D341Med (cell line): ENCODE data around the gene ASPSCR1.
"Not testable (repeated sequence)": the region's sequence is repeated elsewhere in the genome, so short reads cannot be mapped to it uniquely, and the experiment has no call there.

Source experiments
- DNase-seq: peaks from one replicate; pipeline ENCODE4 v3.0.0; 2012; ENCODE audit warnings: low spot score

Gene ASPSCR1

GRCh38 chr17:82025401-82026107, 48.1 kb downstream of the ASPSCR1 start:
- DNase-seq = no peak

- DNase-seq = no peak
Observed at GRCh38 chr17:82028246-82028645, 50.8 kb downstream of the ASPSCR1 start.

GRCh38 chr17:82028966-82029365, 51.5 kb downstream of the ASPSCR1 start:
- DNase-seq = no peak

- no peak for DNase-seq
Observed at GRCh38 chr17:82029391-82029790, 52.0 kb downstream of the ASPSCR1 start.

GRCh38 chr17:82029990-82030469, 52.6 kb downstream of the ASPSCR1 start:
- no peak for DNase-seq

- peak; percentile 96 for DNase-seq
Observed at GRCh38 chr17:82030470-82031302, 53.3 kb downstream of the ASPSCR1 start.

GRCh38 chr17:82031303-82031884, 54.0 kb downstream of the ASPSCR1 start, which contains the start of gene RAC3:
TSS of gene RAC3 (plus strand) at chr17:82031678. CDS start at chr17:82031762, 84 bp downstream.
- peak; percentile 95 for DNase-seq

GRCh38 chr17:82031885-82032627, 54.6 kb downstream of the ASPSCR1 start:
- DNase-seq = peak; percentile 88

- DNase-seq = no peak
Observed at GRCh38 chr17:82033359-82034085, 56.1 kb downstream of the ASPSCR1 start.

GRCh38 chr17:82034371-82035011, 57.1 kb downstream of the ASPSCR1 start:
- DNase-seq = no peak

- no peak for DNase-seq
Observed at GRCh38 chr17:82035488-82035887, 58.1 kb downstream of the ASPSCR1 start.

- no peak for DNase-seq
Observed at GRCh38 chr17:82035956-82036633, 58.7 kb downstream of the ASPSCR1 start.

GRCh38 chr17:82036634-82037091, 59.2 kb downstream of the ASPSCR1 start:
- DNase-seq = no peak

- peak; percentile 99 for DNase-seq
Observed at GRCh38 chr17:82037092-82037888, 59.9 kb downstream of the ASPSCR1 start, which contains the start of gene DCXR. TSS of gene DCXR (minus strand) at chr17:82037697. CDS start at chr17:82037682, 15 bp downstream.

- no peak for DNase-seq
Observed at GRCh38 chr17:82037889-82038195, 60.4 kb downstream of the ASPSCR1 start.

GRCh38 chr17:82038796-82039409, 61.5 kb downstream of the ASPSCR1 start:
- DNase-seq = not testable (repeated sequence)

- no peak for DNase-seq
Observed at GRCh38 chr17:82039695-82040299, 62.4 kb downstream of the ASPSCR1 start.

GRCh38 chr17:82041144-82041814, 63.9 kb downstream of the ASPSCR1 start:
- no peak for DNase-seq
